Fibroblast of lung (primary cell): Measurements from ENCODE around the gene TADA2A.

ENCODE experiments used
- EZH2 ChIP-seq: IDR thresholded peaks from 2 replicates; pipeline ENCODE4 v1.5.1; 2012; ENCODE audit warnings: low read length, control low read depth, mild to moderate bottlenecking; ENCODE audit errors: missing control alignments
- TF ChIP-seq, protein P1 (sequence below), 2 donors: IDR thresholded peaks in 1 of 2; conservative IDR thresholded peaks in 1 of 2; 1 replicate in 1 of 2; 2 replicates in 1 of 2; pipeline ENCODE4 v1.5.1; 2011 to 2012; ENCODE audit warnings: low read length in 2 of 2, control low read depth in 1 of 2, inconsistent platforms in 1 of 2, low read depth in 1 of 2, mild to moderate bottlenecking in 1 of 2

DNA sequence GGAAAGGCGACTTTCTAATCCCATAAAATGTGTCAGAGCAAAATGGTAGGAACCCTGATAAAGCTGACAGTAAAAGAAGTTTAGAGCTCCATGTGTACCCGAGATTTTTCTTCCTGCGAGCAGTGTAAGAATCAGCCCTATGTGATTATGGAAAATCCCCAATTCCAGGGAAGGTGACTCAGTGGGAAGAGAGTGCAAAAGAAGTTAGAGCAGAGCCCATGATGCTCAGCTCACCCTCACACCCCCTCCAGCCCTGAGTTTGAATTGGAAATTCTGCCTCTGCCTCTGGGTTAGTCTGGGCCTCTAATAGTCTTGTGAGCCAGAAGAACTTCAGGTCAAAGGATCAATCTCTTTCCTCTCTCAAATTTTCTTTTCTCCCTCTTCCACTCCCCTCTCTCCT lies 18.4 kb upstream of the TADA2A start:
- TF ChIP-seq, protein P1, sequence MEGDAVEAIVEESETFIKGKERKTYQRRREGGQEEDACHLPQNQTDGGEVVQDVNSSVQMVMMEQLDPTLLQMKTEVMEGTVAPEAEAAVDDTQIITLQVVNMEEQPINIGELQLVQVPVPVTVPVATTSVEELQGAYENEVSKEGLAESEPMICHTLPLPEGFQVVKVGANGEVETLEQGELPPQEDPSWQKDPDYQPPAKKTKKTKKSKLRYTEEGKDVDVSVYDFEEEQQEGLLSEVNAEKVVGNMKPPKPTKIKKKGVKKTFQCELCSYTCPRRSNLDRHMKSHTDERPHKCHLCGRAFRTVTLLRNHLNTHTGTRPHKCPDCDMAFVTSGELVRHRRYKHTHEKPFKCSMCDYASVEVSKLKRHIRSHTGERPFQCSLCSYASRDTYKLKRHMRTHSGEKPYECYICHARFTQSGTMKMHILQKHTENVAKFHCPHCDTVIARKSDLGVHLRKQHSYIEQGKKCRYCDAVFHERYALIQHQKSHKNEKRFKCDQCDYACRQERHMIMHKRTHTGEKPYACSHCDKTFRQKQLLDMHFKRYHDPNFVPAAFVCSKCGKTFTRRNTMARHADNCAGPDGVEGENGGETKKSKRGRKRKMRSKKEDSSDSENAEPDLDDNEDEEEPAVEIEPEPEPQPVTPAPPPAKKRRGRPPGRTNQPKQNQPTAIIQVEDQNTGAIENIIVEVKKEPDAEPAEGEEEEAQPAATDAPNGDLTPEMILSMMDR (conservative IDR thresholded peaks at IDR 0.05 in 1 of 2, IDR thresholded peaks at IDR 0.05 in 1 of 2; ENCODE audit: low read depth in 1 of 2, low read length in 2 of 2) = no peak
- TF ChIP-seq EZH2 = no peak
